HG03378 (cell line): ENCODE results near the gene EEF2.
"Not testable (repeated sequence)": the region's sequence is repeated elsewhere in the genome, so short reads cannot be mapped to it uniquely, and the experiment has no call there.

Experiments used
- ATAC-seq: cut with Tn5 transposase; IDR thresholded peaks from one replicate; pipeline ENCODE4 v1.9.1; 2021; ENCODE audit warnings: mild to moderate bottlenecking, moderate library complexity; ENCODE audit not compliant: unreplicated experiment

Gene EEF2

DNA sequence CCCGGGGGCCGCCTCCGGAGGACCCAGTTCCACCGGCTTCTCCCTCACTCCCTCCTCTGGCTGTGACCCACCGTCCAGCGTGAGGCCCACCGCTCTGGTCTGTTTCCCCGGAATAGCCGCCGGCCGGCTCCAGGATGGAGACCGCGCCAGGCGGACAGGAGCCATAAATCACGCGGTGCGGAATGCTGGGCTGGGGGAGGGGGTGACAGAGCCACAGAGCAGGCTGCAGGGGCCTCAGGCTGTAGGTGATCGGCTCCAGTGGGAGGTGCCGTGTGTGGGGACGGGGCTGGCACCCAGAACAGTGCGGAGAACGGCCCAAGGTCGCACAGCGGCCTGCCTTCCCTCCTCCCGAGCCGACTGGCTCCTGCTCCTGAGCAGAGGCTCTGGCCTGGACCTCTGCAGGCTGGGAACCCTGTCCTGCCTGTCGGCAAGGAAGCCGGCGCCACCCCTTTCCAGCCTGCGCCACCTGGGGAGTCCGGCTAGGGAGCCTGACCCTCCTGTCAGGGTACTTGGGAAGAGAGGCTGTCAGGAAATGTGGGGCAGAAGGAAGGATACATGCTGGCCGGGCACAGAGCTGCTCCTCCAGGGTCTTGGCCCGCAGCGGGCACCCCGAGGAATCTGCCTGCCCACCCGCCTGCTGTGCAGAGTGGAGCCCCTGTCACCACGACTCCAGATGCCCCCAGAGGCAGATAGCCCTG, 30.6 kb upstream of the EEF2 start:
- ATAC-seq, result no peak

DNA sequence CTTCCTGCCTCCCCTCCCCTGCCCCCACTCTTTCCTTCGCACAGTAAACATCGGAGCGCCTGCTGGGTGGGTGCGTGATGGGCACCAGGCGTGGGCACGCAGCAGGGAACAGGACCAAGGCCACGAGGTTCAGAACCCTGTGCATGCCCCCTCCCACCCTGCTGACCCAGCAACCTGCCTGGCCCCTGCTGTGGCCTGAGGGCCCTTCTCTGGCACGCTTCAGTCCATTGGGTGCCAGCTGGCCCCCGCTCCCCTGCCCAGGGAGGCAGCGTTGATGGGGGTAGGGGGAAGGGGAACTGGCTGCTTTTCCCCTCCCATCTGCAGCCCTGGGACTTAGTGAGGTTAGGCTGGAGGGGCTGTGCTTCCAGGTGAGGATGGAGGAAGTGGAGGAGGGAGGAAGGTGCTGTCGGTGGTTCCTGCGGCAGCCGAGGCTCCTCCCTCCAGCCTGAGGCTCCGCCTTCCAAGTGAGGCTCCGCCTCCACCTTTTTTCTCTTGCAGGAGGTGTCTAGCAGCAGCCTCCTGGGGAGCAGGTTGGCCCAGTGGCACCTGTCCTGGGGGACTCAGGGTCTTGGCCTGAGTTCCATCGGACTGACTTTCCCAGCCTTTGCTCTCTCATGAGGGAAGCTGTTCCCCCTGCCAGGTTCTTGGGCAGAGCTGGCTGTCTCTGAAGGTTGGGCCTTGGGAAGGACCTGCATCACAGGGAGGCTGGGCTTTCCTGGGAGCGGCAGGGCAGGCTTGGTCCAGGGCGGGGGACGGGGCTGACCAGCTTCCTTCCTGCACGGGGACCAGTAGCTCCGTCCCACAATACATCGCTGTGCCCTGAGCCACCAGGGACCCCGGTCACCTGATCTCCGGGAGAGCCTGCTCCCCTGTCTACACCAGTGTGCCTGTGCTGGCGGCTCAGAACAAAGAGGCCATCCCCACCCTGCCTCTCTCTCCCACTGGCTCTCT, 29.6 kb upstream of the EEF2 start:
- no peak for ATAC-seq

DNA sequence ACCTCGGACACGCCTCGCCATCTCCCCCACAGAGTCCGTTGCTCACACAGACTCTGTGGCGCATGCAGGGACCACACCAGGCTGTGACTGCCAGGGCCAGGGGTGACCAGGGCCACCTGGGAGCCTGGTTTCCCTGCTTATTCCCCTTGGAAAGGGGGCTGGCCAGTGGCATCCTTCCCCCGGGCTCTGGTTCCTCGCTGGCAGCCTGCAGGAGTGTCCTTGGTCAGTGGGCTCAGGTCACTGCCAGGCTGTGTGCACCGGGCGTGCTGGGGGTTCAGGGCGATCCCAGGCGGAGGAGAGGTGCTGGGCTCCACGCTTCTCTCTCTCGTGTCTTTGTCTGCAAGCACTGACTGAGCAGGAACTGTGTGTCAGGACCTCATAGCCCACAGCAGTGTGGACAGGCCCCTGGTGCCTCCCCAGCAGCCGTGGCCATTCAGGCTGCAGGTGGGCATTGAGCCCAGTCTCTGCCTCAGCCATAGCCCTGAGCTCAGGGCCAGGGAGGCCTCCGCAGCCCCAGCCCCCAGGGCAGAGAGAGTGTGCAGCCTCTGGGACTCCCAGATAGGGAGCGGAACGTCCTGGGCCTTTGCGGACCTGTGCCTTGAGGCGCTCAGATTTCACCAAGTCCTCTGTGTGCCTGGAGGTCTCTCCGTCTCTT, 28.8 kb upstream of the EEF2 start:
- ATAC-seq, result no peak

DNA sequence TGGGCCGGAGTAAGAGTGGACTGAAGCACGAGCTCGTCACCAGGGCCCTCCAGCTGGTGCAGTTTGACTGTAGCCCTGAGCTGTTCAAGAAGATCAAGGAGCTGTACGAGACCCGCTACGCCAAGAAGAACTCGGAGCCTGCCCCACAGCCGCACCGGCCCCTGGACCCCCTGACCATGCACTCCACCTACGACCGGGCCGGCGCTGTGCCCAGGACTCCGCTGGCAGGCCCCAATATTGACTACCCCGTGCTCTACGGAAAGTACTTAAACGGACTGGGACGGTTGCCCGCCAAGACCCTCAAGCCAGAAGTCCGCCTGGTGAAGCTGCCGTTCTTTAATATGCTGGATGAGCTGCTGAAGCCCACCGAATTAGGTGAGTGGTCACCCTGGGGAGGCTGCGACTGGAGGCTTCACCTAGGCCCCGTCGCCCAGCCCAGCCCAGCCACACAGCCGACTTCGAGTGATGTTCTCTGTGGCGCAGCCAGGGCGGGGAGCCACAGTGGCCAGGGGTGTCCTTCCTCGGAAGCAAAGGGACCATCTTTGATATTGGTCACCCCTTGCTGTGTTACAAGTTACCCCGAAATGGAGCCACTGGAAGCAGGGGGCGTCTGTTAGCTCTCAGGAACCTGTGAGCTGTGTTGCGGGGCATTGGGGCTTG, 27.8 kb upstream of the EEF2 start:
- ATAC-seq, result no peak

DNA sequence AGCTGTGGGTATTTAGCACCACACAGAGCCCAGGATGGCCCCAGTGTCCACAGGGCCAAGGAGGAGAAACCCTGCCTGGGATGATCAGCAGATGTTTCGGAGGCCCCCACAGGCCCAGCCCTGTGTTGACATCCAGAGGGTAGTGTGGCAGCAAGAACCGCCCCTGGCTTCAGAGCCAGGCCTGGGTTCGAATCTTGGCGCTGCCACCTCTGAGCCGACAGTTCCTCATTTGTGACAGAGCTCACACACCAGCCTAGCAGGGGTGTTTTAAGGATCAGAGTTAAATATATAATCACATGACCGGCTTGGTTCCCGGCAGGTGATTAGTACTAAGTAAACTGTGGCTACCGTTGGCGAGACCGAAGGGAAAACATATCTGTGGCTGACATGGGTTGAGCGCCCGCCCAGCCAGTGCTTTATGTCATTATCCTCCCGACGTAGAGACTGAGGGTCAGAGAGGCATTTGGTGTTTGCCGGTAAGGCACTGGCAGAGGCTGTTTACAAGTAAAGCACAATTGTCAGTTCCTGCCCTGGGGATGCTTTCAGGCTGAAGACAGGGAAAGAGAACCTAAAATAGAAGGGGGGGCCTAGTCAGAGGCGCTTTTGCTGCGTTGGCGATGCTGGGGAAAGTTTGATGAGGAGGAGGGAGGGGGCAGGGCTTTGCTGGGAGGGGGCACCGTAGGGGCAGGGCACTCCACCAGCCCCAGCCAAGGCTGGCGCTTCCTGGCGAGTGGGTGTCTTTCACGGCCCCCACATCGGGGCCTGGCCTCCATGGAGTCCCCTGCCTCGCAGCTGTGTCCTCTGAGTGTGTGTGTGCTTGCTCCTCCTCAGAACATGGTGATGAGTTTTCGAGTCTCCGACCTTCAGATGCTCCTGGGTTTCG, 27.1 kb upstream of the EEF2 start:
- ATAC-seq, result no peak

DNA sequence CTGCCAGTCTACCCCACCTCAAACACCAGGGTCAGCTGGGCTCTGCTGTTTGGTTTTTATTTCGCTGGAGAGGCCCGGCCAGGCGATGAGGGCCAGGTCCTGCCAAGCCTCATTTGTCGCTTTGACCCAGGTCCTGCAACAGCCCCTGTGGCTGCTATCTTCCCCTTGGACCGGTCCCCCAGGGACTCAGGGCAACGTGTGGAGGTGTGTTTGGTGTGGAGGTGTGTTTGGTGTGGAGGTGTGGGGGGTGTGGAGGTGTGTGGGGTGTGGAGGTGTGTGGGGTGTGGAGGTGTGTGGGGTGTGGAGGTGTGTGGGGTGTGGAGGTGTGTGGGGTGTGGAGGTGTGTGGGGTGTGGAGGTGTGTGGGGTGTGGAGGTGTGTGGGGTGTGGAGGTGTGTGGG, 26.2 kb upstream of the EEF2 start:
- ATAC-seq, result not testable (repeated sequence)

DNA sequence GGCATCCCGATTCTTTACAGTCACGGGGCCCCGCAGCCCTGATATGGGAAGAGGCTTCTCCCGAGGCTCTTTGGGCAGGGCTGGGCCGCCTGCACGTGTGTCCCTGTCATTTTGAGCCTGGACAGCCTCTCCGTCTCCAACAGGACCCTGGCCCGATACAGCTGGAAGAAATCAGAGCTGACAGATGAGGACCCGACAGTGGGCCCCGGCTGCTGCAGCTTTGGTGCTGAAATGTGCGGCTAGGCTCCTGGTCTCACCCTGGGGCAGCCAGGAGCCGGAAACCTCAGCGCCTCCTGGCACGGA, 25.5 kb upstream of the EEF2 start:
- no peak for ATAC-seq

DNA sequence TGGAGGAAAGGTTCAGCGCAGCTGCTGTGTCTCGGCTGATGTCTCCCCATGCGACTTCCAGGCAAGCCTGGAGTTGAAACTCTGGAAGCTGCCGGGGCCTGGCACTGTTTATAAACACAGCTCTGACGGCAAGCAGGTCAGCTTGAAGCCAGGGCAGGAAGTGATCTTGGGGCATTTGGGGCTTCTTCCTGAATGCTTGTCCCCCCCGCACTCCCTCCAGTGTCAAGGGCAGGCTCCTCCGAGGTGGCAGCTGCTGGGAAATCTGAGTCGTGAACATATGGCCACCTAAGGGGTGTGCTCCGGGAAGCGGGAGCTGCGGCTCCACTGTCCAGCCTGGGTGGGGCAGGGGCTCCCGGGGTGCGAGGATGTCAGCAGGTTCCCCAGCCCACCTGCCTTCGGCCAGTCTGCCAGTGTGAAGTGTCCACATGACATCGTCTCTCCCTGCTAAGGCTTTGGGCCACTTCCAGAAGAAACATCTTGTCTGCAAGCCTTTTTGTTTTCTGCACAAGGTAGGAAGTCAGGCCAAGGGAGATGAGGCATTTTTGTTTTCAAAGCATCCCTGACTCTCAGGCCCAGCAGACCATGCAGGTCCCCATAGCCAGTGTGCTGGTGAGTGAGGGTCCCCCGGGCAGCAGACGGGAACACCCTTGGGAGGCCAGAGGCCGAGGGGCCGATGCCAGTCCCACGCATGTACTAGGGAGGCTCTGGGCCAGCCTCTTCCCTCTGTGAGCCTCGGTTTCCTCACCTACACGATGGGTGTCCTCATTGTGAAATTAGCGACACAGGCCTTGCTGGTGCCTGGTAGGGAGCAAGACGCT, 24.9 kb upstream of the EEF2 start:
- no peak for ATAC-seq

DNA sequence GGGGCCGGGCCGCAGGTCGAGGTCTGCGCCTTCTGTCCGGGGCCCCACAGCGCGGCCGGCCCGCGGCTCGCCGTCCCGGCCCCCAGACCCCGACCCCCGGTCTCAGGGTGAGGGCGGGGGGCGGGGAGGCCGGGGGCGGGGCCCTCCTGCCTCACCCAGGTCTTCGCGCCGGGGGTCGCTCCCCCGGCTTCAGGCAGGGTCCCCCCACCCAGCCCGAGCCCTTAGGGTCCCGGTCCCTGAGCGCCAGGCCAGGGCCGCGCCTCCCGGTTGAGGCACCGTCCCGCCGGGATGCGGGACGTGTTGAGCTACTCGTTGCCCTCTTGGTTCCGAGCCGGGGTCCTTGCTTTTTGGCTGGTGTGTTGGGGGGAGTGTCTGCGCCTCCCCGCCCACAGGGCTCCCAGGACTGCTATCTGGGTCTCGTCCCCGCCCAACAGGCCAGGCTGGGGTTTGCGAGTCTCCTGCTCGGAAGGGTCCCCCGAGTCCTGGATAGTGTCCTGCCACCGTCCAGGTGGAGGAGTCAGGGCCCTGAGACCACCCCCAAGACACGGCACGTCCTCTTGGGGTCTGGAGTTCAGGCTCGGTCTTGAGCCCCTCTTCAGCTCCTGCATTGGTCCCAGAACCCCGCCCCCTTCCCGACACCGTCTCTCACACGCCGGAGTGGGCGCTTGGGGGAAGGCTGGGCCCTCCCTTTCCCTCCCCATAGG, 22.7 kb upstream of the EEF2 start:
- ATAC-seq, result no peak

DNA sequence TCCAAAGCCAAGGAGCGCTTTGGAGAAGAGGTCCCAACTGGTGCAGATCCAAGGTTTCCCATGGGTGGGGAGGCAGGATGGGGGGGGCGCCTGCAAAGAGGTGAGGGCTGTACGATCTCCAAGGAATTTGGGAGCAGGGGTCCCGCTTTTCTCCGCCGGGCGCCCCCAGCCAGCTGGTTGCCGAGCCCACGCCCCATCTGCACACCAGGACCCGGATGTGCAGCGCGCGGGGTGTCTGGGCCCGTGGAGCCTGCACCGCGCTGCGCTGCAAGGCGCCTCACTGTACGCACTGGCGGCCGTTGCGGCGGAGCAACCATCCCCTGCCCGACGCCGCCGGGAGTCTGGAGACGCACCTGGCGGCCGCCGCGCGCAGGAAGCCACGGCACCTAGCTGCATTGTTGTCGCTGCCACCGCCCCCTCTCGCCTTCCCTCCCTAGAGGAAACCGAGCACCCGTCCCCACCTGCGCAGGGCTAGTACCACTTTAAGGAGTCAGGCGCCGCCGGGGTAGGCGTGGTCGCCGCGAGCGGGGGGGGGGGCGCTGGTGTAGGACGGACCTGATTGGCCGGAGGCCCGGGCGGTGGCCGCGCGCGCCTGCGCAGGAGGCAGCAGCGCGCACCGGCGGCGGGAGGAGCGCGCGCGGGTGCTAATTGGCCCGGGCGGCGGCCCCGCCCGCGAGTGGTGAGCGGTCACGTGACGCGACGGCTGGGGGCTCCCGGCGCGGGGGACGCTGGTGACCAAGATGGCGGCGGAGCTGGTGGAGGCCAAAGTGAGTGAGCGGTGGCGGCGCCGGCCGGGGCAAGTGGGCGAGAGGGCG, 22.0 kb upstream of the EEF2 start, which contains the start of gene PIAS4:
Gene PIAS4, plus strand, starts transcription at position 716 of the 815 bp plus-strand sequence. Its CDS starts 25 bp downstream, at position 741.
- peak; percentile 65 for ATAC-seq

DNA sequence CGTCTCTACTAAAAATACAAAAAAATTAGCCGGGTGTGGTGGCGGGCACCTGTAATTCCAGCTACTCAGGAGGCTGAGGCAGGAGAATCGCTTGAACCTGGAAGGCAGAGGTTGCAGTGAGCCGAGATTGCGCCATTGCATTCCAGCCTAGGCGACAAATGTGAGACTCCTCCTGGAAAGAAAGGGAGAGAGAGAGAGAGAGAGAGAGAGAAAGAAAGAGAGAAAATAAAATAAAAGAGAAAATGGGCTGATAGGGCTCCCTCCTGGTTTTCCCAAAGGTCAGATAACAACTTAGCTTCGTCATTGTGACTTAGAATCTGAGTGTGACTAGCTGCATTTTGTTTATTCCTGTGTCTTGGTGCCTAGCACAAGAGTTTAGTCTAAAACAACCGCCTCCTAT, 20.2 kb upstream of the EEF2 start:
- ATAC-seq, result not testable (repeated sequence)

DNA sequence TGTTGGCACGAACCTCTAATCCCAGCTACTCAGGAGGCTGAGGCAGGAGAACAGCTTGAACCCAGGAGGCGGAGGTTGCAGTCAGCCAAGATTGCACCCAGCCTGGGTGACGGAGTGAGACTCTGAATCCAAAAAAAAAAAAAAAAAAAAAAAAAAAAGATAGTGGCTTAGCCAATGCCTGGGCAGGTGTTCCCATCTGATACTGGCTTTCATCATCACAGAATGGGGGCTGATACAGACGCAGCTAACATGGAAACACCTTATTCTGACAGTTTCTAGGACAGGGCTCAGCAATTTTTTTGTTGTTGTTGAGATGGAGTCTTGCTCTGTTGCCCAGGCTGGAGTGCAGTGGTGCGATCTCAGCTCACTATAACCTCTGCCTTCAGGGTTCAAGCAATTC, 15.5 kb upstream of the EEF2 start:
- not testable (repeated sequence) for ATAC-seq

DNA sequence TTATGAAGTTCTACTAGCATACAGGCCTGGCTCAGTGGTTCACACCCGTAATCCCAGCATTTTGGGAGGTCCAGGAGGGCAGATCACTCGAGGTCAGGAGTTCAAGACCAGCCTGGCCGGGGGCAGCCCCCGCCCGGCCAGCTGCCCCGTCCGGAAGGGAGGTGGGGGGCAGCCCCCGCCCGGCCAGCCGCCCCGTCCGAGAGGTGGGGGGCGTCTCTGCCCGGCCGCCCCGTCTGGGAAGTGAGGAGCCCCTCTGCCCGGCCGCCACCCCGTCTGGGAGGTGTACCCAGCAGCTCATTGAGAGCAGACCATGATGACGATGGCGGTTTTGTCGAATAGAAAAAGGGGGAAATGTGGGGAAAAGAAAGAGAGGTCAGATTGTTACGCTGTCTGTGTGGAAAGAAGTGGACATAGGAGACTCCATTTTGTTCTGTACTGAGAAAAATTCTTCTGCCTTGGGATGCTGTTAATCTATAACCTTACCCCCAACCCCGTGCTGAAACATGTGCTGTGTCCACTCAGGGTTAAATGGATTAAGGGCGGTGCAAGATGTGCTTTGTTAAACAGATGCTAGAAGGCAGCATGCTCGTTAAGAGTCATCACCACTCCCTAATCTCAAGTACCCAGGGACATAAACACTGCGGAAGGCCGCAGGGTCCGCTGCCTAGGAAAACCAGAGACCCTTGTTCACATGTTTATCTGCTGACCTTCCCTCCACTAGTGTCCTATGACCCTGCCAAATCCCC, 13.6 kb upstream of the EEF2 start:
- ATAC-seq, result not testable (repeated sequence)

DNA sequence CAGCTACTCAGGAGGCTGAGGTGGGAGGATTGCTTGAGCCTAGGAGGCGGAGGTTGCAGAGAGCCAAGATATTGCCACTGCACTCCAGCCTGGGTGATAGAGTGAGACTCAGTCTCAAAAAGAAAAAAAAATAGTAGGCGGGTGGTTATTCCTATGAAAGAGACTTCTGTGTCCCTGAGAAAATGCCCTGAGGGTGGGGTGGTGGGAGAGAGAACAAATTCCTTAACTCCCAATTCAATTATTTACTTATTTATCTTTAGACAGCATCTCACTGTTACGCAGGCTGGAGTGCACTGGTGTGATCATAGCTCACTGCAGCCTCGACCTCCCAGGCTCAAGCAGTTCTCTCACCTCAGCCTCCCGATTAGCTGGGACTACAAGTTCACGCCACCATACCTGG, 10.3 kb upstream of the EEF2 start:
- ATAC-seq, result no peak

DNA sequence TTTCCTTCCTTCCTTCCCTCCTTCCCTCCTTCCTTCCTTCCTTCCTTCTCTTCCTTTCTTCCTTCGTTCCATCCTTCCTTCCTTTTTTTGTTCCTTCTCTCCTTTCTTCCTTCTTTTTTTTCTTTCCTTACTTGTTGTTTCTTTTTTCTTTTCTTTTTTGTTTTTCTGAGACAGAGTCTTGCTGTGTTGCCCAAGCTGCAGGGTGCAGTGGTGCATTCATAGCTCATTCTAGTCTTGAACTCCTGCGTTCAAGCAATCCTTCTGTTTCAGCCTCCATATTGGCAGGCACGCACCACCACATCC, 5.5 kb upstream of the EEF2 start:
- no peak for ATAC-seq

DNA sequence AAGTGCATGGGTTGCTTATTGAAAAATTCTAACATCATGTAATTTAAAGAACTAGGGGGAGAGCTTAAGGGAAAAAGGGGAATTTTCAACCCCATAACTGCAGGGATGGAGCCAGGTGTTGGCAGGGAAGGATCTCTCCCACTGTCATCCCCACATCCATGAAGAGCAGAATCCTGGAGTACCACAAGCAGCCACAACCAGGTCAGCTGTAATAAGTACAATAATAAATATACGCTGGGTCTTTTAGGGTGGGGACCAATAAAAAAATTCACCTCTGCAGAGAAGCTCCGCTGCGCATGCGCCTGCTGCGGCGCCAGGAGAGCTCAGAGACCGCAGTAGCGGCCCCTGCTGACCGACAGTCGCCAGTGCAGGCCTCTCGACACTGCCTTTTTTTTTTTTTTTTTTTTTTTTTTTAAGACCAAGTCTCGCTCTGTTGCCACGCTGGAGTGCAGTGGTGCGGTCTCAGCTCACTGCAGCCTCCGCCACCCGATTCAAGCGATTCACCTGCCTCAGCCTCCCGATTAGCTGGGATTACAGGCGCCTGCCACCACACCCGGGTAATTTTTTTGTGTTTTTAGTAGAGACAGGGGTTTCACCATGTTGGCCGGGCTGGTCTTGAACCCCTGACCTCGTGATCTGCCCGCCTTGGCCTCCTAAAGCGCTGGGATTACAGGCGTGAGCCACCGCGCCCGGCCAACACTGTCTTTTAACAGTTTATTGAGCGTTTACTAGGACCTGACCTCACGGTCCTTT, 2.5 kb upstream of the EEF2 start:
- no peak for ATAC-seq
